Large intestine (tissue), 3 donors: ENCODE measurements around the gene BDP1. TPM values are rescaled to one million over a fixed set of nuclear protein-coding genes. Genes with fewer than 3 reads are reported as not detected.
A peak's percentile ranks its signal among the peaks of the same experiment; 100 is the strongest.
"Not testable (repeated sequence)": the region's sequence is repeated elsewhere in the genome, so short reads cannot be mapped to it uniquely, and the experiment has no call there.

Experiments used
- DNase-seq, 2 donors: peaks; one replicate each; pipeline versions ENCODE4 v3.0.0 to v3.0.0-alpha.2; 2013
- H3K27ac ChIP-seq: one replicate; pipeline ENCODE4 v1.5.1; 2013; ENCODE audit warnings: low read length
- H3K27me3 ChIP-seq: 2 replicates; pipeline ENCODE4 v1.6.1; 2013; ENCODE audit warnings: low read length; ENCODE audit not compliant: control insufficient read depth, insufficient read depth
- H3K36me3 ChIP-seq: 2 replicates; pipeline ENCODE4 v1.6.1; 2013; ENCODE audit warnings: low read length; ENCODE audit not compliant: control insufficient read depth, insufficient read depth
- H3K4me1 ChIP-seq: one replicate; pipeline ENCODE4 v1.6.1; 2013; ENCODE audit warnings: low read length; ENCODE audit not compliant: control insufficient read depth, insufficient read depth
- H3K4me3 ChIP-seq: one replicate; pipeline ENCODE4 v1.5.1; 2013; ENCODE audit warnings: low read length
- H3K9me3 ChIP-seq: one replicate; pipeline ENCODE4 v1.6.1; 2013; ENCODE audit warnings: mild to moderate bottlenecking, low read depth, low read length, moderate library complexity; ENCODE audit not compliant: control insufficient read depth
- WGBS: methylation state at CpG from one replicate; pipeline ENCODE4 v1.1.5; 2013; ENCODE audit warnings: low lambda C conversion rate; ENCODE audit not compliant: insufficient coverage; 5-methylcytosine and 5-hydroxymethylcytosine counted together
- polyA plus RNA-seq: library from polyadenylated mRNA; unstranded; fragments of 120-200 nt; gene quantifications from one replicate; pipeline ENCODE4 v1.2.1, GENCODE V29; 2013

Gene BDP1
- polyA plus RNA-seq, 1 donor = 23.2 TPM

DNA sequence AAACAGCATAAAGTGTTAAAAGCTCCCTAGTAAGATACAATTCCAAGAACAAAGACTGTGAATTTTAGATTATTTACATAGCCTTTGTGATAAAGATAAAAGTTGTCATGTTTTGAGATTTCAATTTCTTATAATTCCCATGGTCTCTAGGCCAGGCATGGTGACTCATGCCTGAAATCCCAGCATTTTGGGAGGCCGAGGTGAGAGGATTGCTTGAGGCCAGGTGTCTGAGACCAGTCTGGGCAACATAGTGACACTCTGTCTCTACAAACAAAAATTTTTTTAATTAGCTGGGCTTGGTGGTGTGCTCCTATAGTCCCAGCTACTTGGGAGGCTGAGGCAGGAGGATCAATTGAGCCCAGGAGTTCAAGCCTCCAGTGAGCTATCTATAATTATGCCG, 48.1 kb downstream of the BDP1 start:
- DNase-seq = no peak
- Histone ChIP-seq H3K27ac (no peak overlapping the region), H3K9me3 (no peaks in the 10 kb centered on the region), H3K36me3 (peaks cover 60% of the 10 kb centered on the region), H3K27me3 (no peaks in the 10 kb centered on the region), H3K4me3 (no peak overlapping the region), H3K4me1 (no peaks in the 10 kb centered on the region)
- no CpG with 5 or more reads among the region's 2 CpGs for WGBS

- Histone ChIP-seq H3K27ac (no peak overlapping the region), H3K4me1 (no peaks in the 10 kb centered on the region), H3K9me3 (no peaks in the 10 kb centered on the region), H3K4me3 (no peak overlapping the region), H3K27me3 (no peaks in the 10 kb centered on the region), H3K36me3 (peaks cover 50% of the 10 kb centered on the region)
- DNase-seq = no peak
- 67% methylated on average over 1 of the region's 1 CpG for WGBS
Measured at GRCh38 chr5:71522151-71522550, 66.7 kb downstream of the BDP1 start.

DNA sequence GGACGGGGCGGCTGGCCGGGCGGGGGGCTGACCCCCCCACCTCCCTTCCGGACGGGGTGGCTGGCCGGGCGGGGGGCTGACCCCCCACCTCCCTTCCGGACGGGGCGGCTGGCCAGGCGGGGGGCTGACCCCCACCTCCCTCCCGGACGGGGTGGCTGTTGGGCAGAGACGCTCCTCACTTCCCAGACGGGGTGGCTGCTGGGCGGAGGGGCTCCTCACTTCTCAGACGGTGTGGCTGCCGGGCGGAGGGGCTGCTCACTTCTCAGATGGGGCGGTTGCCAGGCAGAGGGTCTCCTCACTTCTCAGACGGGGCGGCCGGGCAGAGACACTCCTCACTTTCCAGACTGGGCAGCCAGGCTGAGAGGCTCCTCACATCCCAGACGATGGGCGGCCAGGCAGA, 70.2 kb downstream of the BDP1 start:
- no CpG with 5 or more reads among the region's 26 CpGs for WGBS
- H3K27me3 ChIP-seq, H3K27ac ChIP-seq, H3K4me1 ChIP-seq, DNase-seq, H3K9me3 ChIP-seq, H3K4me3 ChIP-seq: not testable (repeated sequence)
- H3K36me3 ChIP-seq = peaks cover 38% of the 10 kb centered on the region

- WGBS = 80% methylated on average over 1 of the region's 3 CpGs
- DNase-seq = no peak
- H3K4me3 ChIP-seq = no peak overlapping the region
- no peaks in the 10 kb centered on the region for H3K4me1 ChIP-seq
- peaks cover 25% of the 10 kb centered on the region for H3K36me3 ChIP-seq
- no peaks in the 10 kb centered on the region for H3K9me3 ChIP-seq
- H3K27ac ChIP-seq = no peak overlapping the region
- no peaks in the 10 kb centered on the region for H3K27me3 ChIP-seq
Measured at GRCh38 chr5:71528206-71528605, 72.8 kb downstream of the BDP1 start.

- H3K4me3 ChIP-seq = no peak overlapping the region
- H3K9me3 ChIP-seq = no peaks in the 10 kb centered on the region
- DNase-seq = no peak
- no peaks in the 10 kb centered on the region for H3K4me1 ChIP-seq
- H3K36me3 ChIP-seq = peaks cover 20% of the 10 kb centered on the region
- no peak overlapping the region for H3K27ac ChIP-seq
- no CpG with 5 or more reads among the region's 1 CpG for WGBS
- no peaks in the 10 kb centered on the region for H3K27me3 ChIP-seq
Measured at GRCh38 chr5:71529682-71530081, 74.2 kb downstream of the BDP1 start.

GRCh38 chr5:71533142-71533541, 77.7 kb downstream of the BDP1 start:
- Histone ChIP-seq H3K4me3 (no peak overlapping the region), H3K27ac (no peak overlapping the region), H3K36me3 (peaks cover 23% of the 10 kb centered on the region), H3K4me1 (no peaks in the 10 kb centered on the region), H3K9me3 (no peaks in the 10 kb centered on the region), H3K27me3 (no peaks in the 10 kb centered on the region)
- WGBS = no CpG with 5 or more reads among the region's 3 CpGs
- DNase-seq = no peak

DNA sequence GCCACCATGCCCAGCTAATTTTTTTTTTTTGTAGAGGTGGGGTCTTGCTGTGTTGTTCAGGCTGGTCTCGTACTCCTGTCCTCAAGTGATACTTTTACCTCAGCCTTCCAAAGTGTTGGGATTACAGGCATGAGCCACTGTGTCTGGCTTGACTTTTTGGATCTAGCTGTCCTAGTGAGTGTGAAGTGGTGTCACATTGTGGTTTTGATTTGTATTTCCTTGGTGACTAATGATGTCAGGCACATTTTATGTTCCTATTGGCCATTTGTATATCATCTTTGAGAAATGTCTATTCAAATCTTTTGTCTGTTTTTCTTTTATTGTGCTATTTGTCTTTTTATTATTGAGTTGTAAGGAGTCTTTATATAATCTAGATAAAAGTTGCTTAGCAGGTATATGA, 78.2 kb downstream of the BDP1 start:
- no peaks in the 10 kb centered on the region for H3K27me3 ChIP-seq
- DNase-seq = peak in 1 of 2 donors; percentile 3
- no peak overlapping the region for H3K27ac ChIP-seq

DNA sequence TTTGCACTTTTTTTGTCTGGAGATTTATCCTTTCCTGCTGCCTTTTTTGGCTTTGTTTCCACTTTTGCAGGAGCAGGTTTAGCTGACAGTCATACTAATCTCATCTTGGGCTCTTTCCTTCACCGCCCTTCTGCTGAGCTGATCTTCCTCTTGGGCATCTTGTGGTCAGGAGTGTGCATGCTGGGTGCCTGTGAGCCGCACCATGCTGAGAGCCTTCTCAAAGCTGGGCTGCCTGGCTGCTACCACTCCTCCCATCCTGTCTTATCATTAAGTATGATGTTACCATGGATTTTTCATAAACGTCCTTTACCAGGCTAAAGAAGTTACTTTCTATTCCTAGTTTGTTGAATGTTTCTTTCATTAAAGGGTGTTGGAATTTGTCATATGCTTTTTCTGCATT, 82.2 kb downstream of the BDP1 start:
- DNase-seq = no peak
- Histone ChIP-seq H3K27me3 (no peaks in the 10 kb centered on the region), H3K9me3 (no peaks in the 10 kb centered on the region), H3K4me3 (no peak overlapping the region), H3K36me3 (peaks cover 31% of the 10 kb centered on the region), H3K27ac (no peak overlapping the region), H3K4me1 (no peaks in the 10 kb centered on the region)
- 20% methylated on average over 1 of the region's 3 CpGs for WGBS

More for the DNA sequence above, 78.2 kb downstream of the BDP1 start:
- no peaks in the 10 kb centered on the region for H3K9me3 ChIP-seq
- H3K4me1 ChIP-seq = no peaks in the 10 kb centered on the region
- no peak overlapping the region for H3K4me3 ChIP-seq
- peaks cover 25% of the 10 kb centered on the region for H3K36me3 ChIP-seq
- no CpG with 5 or more reads among the region's 1 CpG for WGBS

GRCh38 chr5:71550885-71551284, 95.4 kb downstream of the BDP1 start:
- no CpG with 5 or more reads among the region's 7 CpGs for WGBS
- H3K27me3 ChIP-seq, H3K9me3 ChIP-seq, DNase-seq, H3K4me1 ChIP-seq, H3K27ac ChIP-seq, H3K4me3 ChIP-seq: not testable (repeated sequence)
- peaks cover 46% of the 10 kb centered on the region for H3K36me3 ChIP-seq

GRCh38 chr5:71551582-71551981, 96.1 kb downstream of the BDP1 start:
- not testable (repeated sequence) for H3K27ac ChIP-seq, H3K4me1 ChIP-seq, H3K4me3 ChIP-seq, H3K27me3 ChIP-seq, H3K9me3 ChIP-seq, DNase-seq
- no CpG with 5 or more reads among the region's 27 CpGs for WGBS
- peaks cover 41% of the 10 kb centered on the region for H3K36me3 ChIP-seq

DNA sequence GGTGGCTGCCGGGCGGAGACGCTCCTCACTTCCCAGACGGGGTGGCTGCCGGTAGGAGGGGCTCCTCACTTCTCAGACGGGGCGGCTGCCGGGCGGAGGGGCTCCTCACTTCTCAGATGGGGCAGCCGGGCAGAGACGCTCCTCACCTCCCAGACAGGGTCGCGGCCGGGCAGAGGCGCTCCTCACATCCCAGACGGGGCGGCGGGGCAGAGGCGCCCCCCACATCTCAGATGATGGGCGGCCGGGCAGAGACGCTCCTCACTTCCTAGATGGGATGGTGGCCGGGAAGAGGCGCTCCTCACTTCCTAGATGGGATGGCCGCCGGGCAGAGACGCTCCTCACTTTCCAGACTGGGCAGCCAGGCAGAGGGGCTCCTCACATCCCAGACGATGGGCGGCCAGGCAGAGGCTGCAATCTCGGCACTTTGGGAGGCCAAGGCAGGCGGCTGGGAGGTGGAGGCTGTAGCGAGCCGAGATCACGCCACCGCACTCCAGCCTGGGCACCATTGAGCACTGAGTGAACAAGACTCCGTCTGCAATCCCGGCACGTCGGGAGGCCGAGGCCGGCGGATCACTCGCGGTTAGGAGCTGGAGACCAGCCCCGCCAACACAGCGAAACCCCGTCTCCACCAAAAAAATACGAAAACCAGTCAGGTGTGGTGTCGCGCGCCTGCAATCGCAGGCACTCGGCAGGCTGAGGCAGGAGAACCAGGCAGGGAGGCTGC, 96.7 kb downstream of the BDP1 start:
- H3K4me3 ChIP-seq, H3K4me1 ChIP-seq, H3K27ac ChIP-seq, H3K9me3 ChIP-seq, H3K27me3 ChIP-seq, DNase-seq: not testable (repeated sequence)
- no CpG with 5 or more reads among the region's 53 CpGs for WGBS
- H3K36me3 ChIP-seq = peaks cover 40% of the 10 kb centered on the region
